Common myeloid progenitor, CD34-positive (primary cell): Measurements from ENCODE around the gene FNDC3A.

Experiments used
- CTCF ChIA-PET: fragments of 350-600 bp; sonication (Branson Sonifier 250); formaldehyde crosslinking; loops from one replicate; lab custom pipeline; 2021; ENCODE audit warnings: antibody characterized with exemption; lab: Charles Lee
- POLR2A ChIA-PET: fragments of 350-600 bp; sonication (Branson Sonifier 250); formaldehyde crosslinking; loops from one replicate; lab custom pipeline; 2021; ENCODE audit warnings: antibody characterized with exemption; lab: Charles Lee
- DNase-seq, 3 donors: peaks; one replicate each; pipeline versions ENCODE4 v3.0.0 to v3.0.0-alpha.2; 2013
- H3K27ac ChIP-seq, 2 experiments: 1 replicate in 1 of 2; 2 replicates in 1 of 2; pipeline ENCODE4 v1.7.0; 2013; ENCODE audit warnings: inconsistent platforms in 2 of 2, low read length in 2 of 2, mild to moderate bottlenecking in 2 of 2, low read depth in 1 of 2, moderate library complexity in 1 of 2; ENCODE audit not compliant: severe bottlenecking in 2 of 2, insufficient read depth in 1 of 2, poor library complexity in 1 of 2
- H3K27me3 ChIP-seq, 5 experiments: replicated peaks in 2 of 5; 1 replicate in 3 of 5; 2 replicates in 2 of 5; pipeline versions ENCODE4 v1.6.1 to v1.7.0; 2013; ENCODE audit warnings: low read length in 4 of 5, mild to moderate bottlenecking in 2 of 5, moderate library complexity in 2 of 5, inconsistent platforms in 1 of 5; ENCODE audit not compliant: insufficient read depth in 5 of 5, control insufficient read depth in 4 of 5
- H3K36me3 ChIP-seq, 4 experiments: 1 replicate in 2 of 4; 2 replicates in 2 of 4; pipeline versions ENCODE4 v1.6.1 to v1.7.0; 2013; ENCODE audit warnings: low read length in 3 of 4, control low read depth in 1 of 4, mild to moderate bottlenecking in 1 of 4; ENCODE audit not compliant: control insufficient read depth in 4 of 4, insufficient read depth in 4 of 4
- H3K4me1 ChIP-seq, 4 experiments: 1 replicate in 3 of 4; 2 replicates in 1 of 4; pipeline versions ENCODE4 v1.6.1 to v1.7.1; 2013; ENCODE audit warnings: low read length in 3 of 4, mild to moderate bottlenecking in 3 of 4, control low read depth in 1 of 4, inconsistent platforms in 1 of 4, moderate library complexity in 1 of 4; ENCODE audit not compliant: control insufficient read depth in 4 of 4, insufficient read depth in 4 of 4; ENCODE audit errors: control extremely low read depth in 1 of 4
- H3K4me3 ChIP-seq, 7 experiments: 1 replicate in 4 of 7; 2 replicates in 3 of 7; pipeline versions ENCODE4 v1.5.1 to v1.7.0; 2013; ENCODE audit warnings: mild to moderate bottlenecking in 7 of 7, low read length in 6 of 7, moderate library complexity in 6 of 7, inconsistent platforms in 2 of 7, low read depth in 2 of 7, control low read depth in 1 of 7; ENCODE audit not compliant: insufficient read depth in 4 of 7, control insufficient read depth in 1 of 7; ENCODE audit errors: extremely low read depth in 1 of 7
- H3K9me3 ChIP-seq, 5 experiments: 1 replicate in 4 of 5; 2 replicates in 1 of 5; pipeline versions ENCODE4 v1.6.1 to v1.7.1; 2013; ENCODE audit warnings: low read length in 4 of 5, mild to moderate bottlenecking in 2 of 5, inconsistent platforms in 1 of 5, low read depth in 1 of 5, moderate library complexity in 1 of 5; ENCODE audit not compliant: control insufficient read depth in 4 of 5, insufficient read depth in 2 of 5; ENCODE audit errors: control extremely low read depth in 1 of 5
- WGBS: methylation state at CpG from one replicate; pipeline ENCODE4 v1.1.5; 2013; ENCODE audit not compliant: insufficient coverage; 5-methylcytosine and 5-hydroxymethylcytosine counted together

Gene FNDC3A

GRCh38 chr13:49097374-49097773 is 121.7 kb downstream of the FNDC3A start:
- H3K27ac ChIP-seq = peak overlapping the region in 1 of 2 experiments; percentile 17
- no CpG with 5 or more reads among the region's 2 CpGs for WGBS
- H3K36me3 ChIP-seq = peaks cover 0 to 8% (median 1%) of the 10 kb centered on the region in 4 experiments
- H3K4me3 ChIP-seq = no peak overlapping the region
- CTCF ChIA-PET = interaction anchor here (1.0 to 1.1 kb wide), 2 partner anchors 12 to 184 kb away, joined by 4 read pairs; no protein-coding TSS in a partner anchor
- POLR2A ChIA-PET = interaction anchor here (1.1 kb wide), 1 partner anchor 122 kb away, joined by 3 read pairs; the partner anchor contains the start of gene FNDC3A
- peaks cover 4 to 21% (median 11%) of the 10 kb centered on the region in 4 experiments for H3K4me1 ChIP-seq
- H3K27me3 ChIP-seq = no peaks in the 10 kb centered on the region
- H3K9me3 ChIP-seq = no peaks in the 10 kb centered on the region
- no peak for DNase-seq

DNA sequence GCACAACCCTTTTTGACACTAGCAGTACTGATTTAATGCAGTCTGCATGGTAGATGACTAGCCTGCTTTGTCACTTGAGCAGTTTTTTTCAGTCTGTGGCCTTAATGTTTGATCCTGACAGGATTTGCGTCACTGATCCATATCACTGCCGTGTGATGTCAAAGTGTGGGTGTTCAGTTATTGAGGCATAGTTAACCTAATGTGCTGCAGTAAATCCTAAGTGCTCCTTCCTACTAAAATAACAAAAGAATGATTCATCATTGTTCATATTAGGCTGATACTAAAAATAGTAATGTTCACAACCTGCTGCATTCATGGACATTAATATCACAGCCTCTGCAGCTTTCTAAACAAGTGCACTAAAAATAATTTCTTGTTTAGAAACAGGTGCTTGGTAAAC is 122.5 kb downstream of the FNDC3A start:
- Histone ChIP-seq H3K9me3 (no peaks in the 10 kb centered on the region), H3K4me1 (peaks cover 4 to 21% (median 11%) of the 10 kb centered on the region in 4 experiments), H3K4me3 (no peak overlapping the region), H3K27ac (peak overlapping the region in 1 of 2 experiments; percentile 17), H3K27me3 (no peaks in the 10 kb centered on the region), H3K36me3 (peaks cover 0 to 8% (median 1%) of the 10 kb centered on the region in 4 experiments)
- CTCF ChIA-PET = interaction anchor here (1.0 kb wide), 1 partner anchor 183 kb away, joined by 4 read pairs; no protein-coding TSS in a partner anchor
- no CpG with 5 or more reads among the region's 2 CpGs for WGBS
- POLR2A ChIA-PET = interaction anchor here (1.1 kb wide), 1 partner anchor 122 kb away, joined by 3 read pairs; the partner anchor contains the start of gene FNDC3A
- DNase-seq = peak; percentile 76 to 85 (median 78)

- CTCF ChIA-PET = interaction anchor here (0.7 to 2.2 kb wide), 9 partner anchors 11 to 196 kb away, joined by 3 to 18 read pairs (median 4); no protein-coding TSS in a partner anchor
- Histone ChIP-seq H3K36me3 (peaks cover 0 to 8% (median 1%) of the 10 kb centered on the region in 4 experiments), H3K4me1 (peaks cover 4 to 21% (median 11%) of the 10 kb centered on the region in 4 experiments), H3K9me3 (no peaks in the 10 kb centered on the region), H3K4me3 (no peak overlapping the region), H3K27me3 (no peaks in the 10 kb centered on the region), H3K27ac (no peak overlapping the region)
- POLR2A ChIA-PET = no interaction called here
- DNase-seq = peak; percentile 45 to 62 (median 50)
These were observed 123.2 kb downstream of the FNDC3A start for GRCh38 chr13:49098771-49099512.

DNA sequence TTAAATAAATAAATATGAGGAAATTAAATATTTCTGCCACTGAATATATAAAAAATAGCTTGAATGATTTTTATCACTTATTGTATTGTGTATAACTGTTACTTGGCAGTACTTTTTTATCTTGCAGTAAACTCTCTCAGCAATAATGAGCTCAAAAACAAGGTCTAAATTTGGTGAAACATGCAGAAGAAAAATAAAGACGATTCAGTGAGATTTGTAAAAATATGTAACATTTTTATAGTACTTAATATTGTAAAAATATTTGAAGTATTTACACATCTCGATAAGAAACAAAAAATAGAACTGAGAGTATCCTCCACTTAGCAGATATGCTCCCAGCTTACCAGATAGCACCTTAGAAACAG is 123.8 kb downstream of the FNDC3A start:
- no peaks in the 10 kb centered on the region for H3K27me3 ChIP-seq
- DNase-seq = no peak
- H3K27ac ChIP-seq = no peak overlapping the region
- WGBS = no CpG with 5 or more reads among the region's 2 CpGs
- no peaks in the 10 kb centered on the region for H3K9me3 ChIP-seq
- H3K4me1 ChIP-seq = peaks cover 4 to 21% (median 11%) of the 10 kb centered on the region in 4 experiments
- peaks cover 0 to 8% (median 1%) of the 10 kb centered on the region in 4 experiments for H3K36me3 ChIP-seq
- H3K4me3 ChIP-seq = no peak overlapping the region
- ChIA-PET CTCF (interaction anchor here (0.6 to 2.2 kb wide), 10 partner anchors 10 to 195 kb away, joined by 3 to 18 read pairs (median 4); no protein-coding TSS in a partner anchor), POLR2A (no interaction called here)

GRCh38 chr13:49100637-49101570 is 125.2 kb downstream of the FNDC3A start:
- ChIA-PET CTCF (interaction anchor here (1.0 to 2.2 kb wide), 4 partner anchors 9 to 179 kb away, joined by 4 to 9 read pairs (median 6); no protein-coding TSS in a partner anchor), POLR2A (no interaction called here)
- H3K9me3 ChIP-seq = no peaks in the 10 kb centered on the region
- 94% methylated on average over 3 of the region's 6 CpGs for WGBS
- H3K4me3 ChIP-seq = no peak overlapping the region
- H3K36me3 ChIP-seq = peaks cover 0 to 7% (median 1%) of the 10 kb centered on the region in 4 experiments
- no peaks in the 10 kb centered on the region for H3K27me3 ChIP-seq
- H3K4me1 ChIP-seq = peaks cover 4 to 21% (median 11%) of the 10 kb centered on the region in 4 experiments
- H3K27ac ChIP-seq = no peak overlapping the region
- DNase-seq = no peak

DNA sequence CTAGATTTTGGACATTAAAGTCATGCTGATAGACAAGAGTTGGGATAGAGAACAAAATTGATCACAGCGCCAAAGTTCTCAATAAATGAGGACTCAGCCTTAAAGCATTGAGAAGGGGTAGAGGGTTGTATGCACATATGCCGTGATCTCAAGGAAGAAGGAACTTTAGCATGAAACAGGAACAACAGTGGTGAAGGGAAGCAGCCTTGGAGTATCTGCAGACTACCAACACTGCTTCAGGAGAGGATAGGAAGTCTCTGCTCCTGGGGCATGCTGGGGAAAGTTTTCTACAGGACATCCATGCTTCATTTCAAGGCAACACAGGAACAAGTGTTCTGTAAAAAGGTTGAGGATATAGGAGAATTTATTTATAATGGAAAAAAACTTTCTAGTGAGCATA is 132.5 kb downstream of the FNDC3A start:
- Histone ChIP-seq H3K36me3 (peaks cover 0 to 3% (median 0%) of the 10 kb centered on the region in 4 experiments), H3K4me3 (no peak overlapping the region), H3K27ac (no peak overlapping the region), H3K27me3 (no peaks in the 10 kb centered on the region), H3K4me1 (peaks cover 7 to 29% (median 16%) of the 10 kb centered on the region in 4 experiments), H3K9me3 (no peaks in the 10 kb centered on the region)
- WGBS = 58% methylated on average over 2 of the region's 2 CpGs
- DNase-seq = no peak
- ChIA-PET CTCF (no interaction called here), POLR2A (no interaction called here)
